Ovary (tissue), 3 donors: ENCODE results near the gene FSD1L.

Experiments
- POLR2A ChIP-seq: fragments of 450-650 bp; IDR thresholded peaks from one replicate; pipeline ENCODE4 v1.6.1; 2017; ENCODE audit warnings: antibody characterized with exemption, mild to moderate bottlenecking, moderate library complexity
- TF ChIP-seq, protein P1 (sequence below), 3 donors: fragments of 450-650 bp in 2 of 3; fragments of 200-600 bp in 1 of 3; IDR thresholded peaks; one replicate each; pipeline versions ENCODE4 v1.5.1 to v1.8.0; 2016 to 2022; ENCODE audit warnings: antibody characterized with exemption in 3 of 3, mild to moderate bottlenecking in 1 of 3
- donor health status: DM: no; HTN: no; CAD: no.

DNA sequence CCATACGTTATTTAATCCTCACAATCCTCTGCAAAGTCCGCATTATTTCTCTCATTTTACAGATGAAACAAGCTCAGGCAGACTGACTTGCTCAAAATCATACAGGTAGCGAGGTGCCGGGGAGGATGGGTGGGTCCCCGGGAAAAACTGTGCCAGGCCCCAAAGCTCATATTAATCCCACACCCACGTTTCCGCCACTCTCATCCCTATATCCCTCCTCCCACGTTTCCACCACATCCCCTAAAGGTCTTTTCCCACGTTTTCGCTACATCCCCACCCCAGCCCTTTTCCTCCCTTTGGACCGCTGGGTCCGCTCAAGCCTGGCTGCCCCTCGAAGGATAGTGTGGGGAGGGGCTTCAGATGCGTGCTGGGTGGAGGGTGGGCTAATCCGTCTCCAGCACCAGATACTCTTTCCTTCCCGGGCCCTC, 434 bp upstream of the FSD1L start:
- TF ChIP-seq, protein P1, sequence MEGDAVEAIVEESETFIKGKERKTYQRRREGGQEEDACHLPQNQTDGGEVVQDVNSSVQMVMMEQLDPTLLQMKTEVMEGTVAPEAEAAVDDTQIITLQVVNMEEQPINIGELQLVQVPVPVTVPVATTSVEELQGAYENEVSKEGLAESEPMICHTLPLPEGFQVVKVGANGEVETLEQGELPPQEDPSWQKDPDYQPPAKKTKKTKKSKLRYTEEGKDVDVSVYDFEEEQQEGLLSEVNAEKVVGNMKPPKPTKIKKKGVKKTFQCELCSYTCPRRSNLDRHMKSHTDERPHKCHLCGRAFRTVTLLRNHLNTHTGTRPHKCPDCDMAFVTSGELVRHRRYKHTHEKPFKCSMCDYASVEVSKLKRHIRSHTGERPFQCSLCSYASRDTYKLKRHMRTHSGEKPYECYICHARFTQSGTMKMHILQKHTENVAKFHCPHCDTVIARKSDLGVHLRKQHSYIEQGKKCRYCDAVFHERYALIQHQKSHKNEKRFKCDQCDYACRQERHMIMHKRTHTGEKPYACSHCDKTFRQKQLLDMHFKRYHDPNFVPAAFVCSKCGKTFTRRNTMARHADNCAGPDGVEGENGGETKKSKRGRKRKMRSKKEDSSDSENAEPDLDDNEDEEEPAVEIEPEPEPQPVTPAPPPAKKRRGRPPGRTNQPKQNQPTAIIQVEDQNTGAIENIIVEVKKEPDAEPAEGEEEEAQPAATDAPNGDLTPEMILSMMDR (IDR thresholded peaks at IDR 0.05), result no peak
- no peak for TF ChIP-seq POLR2A
